HG02798 (cell line): ENCODE results near the gene CDKN2B-AS1.

Source experiments
- ATAC-seq: cut with Tn5 transposase; IDR thresholded peaks from one replicate; pipeline ENCODE4 v1.9.1; 2021; ENCODE audit warnings: mild to moderate bottlenecking; ENCODE audit not compliant: unreplicated experiment, poor library complexity

Gene CDKN2B-AS1

DNA sequence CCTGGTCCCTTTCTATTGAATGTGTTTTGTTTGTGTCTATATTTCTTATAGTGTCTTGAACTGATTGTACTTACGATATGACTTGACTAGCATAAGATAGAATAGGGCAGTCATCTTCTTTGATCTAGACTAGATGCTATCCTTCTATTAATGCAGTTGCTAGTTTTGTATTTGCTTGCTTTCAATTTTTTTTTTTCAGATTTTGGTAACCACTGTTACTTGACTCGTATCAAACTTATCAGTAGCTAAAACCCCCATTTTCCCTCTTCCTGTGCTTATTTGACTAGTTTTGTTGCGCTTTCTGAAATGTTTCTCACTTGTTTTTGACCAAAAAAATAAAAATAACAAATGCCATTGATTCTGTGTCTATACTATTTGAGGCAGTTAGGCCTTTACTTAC, 83.5 kb downstream of the CDKN2B-AS1 start:
- no peak for ATAC-seq

DNA sequence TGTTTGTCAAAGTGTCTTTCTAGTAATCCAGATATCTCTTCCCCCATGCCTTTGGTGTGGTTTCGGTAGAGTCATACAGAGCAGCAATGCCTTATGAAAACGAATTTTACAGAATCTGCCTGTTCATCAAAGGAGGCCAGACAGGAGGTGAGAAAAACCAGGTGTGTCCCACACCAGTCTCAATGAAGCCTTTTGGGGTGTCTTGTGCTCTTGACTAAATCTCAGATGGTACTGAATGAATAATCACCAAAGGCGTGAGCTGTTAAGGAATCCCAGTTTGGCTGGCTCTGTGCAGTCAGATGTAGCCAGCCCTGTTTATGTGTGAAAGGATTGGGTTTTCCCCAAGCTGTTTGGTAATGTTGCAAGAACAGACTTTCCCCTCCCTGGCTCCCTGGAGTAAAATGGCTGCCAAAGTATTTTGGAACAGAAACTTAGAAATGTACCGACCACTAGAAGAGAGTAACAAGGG, 85.3 kb downstream of the CDKN2B-AS1 start:
- peak; percentile 86 for ATAC-seq

DNA sequence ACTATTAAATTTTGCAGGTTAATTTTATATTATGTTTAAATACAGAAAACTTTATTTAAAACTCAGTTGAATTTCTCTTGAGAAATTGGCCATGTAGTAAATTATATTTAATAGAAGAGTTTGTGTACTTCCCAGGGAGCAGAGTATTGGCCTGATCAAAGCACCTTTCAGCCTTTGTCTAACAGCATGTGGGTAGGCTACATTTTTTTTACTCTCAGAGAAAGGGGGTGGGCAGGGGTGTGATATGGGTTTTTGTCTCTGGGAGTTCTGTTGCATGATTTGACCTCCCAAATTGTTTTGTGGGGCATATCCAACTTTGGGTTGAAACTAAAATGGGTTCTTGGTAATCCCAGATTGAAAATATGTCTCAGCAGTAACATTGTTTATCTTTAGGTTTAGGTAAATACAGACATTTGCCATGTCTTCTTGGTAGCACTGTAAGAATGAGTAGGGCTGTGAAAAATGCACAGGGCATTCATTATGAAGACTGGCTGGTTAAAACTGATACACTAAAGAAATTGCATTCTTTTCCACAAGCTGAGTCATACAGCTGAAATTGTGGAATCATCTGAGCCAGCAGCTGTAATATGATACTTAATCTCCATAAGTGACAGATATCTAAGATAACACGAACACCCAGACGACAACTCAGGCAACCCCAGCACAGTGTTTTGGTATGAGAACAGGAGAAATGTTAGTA, 89.9 kb downstream of the CDKN2B-AS1 start:
- ATAC-seq = no peak

DNA sequence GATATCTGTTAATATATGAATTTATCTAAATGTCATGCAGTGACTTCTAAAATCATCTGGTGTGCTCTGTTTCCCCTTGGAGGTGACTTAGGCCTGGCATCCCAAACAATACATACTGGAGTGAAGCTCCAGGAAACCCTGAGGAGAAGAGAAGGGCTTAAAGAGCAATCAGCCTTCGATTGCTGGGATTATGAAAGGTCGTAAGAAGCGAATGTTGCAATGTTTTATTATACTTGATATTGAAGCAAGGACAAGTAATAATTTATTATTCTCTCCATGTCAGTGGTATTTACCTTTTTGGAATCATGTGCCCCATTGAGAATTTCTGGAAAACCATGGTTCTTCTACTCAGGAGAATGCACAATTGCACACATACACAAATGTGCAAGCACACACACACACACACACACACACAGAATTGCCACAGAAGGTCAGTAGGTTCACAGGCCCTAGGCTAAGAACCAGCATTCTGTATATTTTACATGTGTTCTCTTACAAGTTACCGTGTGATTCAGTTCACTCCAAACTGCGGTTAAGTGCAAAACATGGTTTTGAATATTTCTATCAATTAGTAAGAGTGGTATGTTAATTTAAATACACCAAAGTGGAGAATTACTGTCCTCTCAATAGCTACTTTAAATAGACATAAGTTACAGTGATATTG, 93.6 kb downstream of the CDKN2B-AS1 start:
- ATAC-seq = no peak

GRCh38 chr9:22088717-22089061, 94.1 kb downstream of the CDKN2B-AS1 start:
- ATAC-seq = no peak

DNA sequence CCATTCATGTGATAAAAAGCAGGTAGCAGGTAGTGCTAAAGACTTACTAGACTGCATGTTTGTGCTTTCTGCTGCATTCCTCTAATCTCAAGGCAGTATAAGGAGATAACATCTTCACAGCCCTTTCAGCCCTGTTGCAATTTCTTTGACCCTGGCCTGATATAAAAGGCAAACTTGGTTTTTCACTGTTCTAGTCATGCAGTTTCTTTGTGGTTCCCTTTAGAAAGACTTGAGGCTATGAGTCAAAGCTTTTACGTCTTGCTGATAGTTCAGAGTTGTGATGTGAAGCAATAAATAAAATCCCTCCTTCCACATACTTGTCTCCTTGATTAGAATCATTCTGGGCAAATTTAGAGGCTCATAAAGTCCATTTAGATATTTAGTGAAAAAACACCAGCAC, 103.1 kb downstream of the CDKN2B-AS1 start:
- ATAC-seq = no peak

DNA sequence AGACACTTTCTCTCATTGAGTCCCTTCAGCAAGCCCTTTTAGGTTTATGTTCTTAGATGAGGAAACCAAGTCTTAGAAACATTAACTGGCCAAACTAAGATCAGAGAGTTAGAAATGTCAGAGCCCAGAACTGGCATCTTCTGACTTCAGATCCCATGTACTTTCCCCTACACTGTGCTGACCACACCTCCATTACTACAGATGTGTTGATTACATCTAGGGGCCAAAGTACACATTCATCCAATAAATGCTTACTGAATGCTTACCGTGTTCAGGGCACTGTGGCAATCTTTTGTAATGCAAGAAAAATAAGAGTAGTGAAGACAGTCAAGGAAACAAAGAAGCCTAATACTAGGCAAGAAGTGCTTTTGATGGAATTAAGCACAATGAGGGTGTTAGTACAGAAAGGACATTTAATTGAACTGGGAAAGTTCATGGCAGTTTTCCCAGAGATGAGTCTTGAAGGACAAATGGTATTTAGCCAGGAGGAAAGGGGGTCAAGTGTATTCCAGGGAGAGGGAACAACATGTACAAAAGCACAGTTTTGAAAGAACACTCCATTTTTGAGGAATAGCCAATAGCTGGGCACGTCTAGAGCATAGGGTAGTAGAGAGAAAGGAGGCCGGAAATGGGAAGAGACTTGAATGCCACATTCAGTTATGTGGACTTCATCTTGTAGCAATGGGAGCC, 104.2 kb downstream of the CDKN2B-AS1 start:
- ATAC-seq = no peak

DNA sequence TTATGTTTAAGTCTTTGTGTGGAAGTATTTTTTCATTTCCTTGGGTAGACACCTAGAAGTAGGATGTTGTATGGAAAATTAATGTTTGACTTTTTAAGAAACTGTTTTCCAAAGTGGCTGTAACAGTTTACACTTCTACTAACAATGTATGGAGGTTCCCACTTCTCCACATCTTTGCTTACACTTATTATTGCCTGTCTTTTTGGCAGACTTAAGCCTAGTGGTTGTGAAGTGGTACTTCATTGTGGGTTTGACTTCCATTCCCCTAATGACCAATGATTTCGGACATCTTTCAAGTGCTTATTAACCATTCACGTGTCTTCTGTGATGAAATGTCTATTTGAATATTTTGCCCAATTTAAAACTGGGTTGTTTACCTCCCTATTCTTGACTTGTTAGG, 106.0 kb downstream of the CDKN2B-AS1 start:
- no peak for ATAC-seq

DNA sequence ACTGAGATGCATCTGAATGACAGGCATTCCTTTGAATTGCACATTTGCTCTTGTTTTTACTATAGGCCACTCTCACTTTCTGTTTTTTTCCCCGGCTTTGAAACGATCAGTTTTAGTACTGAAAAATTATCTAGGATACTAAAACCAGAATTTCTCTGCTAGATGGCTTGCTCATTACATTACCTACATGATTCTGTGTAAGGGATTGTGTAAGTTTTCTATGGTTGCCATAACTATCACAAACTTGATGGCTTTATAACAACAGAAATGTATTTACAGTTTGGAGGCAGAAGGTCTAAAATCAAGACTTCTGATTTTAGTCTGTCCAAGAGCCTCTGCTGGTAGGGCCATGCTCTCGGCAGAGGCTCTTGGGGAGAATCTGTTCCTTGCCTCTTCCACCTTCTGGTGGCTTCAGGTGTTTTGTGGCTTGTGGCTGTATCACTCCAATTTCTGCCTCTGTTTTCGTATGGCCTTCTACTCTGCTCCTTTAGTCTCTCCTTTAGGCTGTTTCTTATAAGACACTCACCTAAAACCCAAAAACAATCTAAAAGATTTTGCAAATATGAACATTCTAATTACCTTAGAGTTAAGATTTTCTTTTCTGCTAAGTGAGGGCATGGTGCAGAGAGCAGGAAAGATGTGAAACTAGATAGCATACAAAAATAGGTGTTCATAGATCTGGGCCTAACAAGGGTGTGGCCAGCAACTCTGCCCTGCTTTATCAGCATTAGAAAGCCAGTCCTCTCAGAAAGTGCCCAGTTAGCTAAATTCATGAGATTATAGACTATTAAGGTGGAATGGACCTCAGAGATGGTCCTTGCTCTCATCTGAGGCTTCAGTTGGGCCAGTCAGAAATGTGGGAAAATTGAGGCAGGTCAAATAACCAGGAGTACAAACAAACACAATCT, 107.8 kb downstream of the CDKN2B-AS1 start:
- ATAC-seq = no peak

DNA sequence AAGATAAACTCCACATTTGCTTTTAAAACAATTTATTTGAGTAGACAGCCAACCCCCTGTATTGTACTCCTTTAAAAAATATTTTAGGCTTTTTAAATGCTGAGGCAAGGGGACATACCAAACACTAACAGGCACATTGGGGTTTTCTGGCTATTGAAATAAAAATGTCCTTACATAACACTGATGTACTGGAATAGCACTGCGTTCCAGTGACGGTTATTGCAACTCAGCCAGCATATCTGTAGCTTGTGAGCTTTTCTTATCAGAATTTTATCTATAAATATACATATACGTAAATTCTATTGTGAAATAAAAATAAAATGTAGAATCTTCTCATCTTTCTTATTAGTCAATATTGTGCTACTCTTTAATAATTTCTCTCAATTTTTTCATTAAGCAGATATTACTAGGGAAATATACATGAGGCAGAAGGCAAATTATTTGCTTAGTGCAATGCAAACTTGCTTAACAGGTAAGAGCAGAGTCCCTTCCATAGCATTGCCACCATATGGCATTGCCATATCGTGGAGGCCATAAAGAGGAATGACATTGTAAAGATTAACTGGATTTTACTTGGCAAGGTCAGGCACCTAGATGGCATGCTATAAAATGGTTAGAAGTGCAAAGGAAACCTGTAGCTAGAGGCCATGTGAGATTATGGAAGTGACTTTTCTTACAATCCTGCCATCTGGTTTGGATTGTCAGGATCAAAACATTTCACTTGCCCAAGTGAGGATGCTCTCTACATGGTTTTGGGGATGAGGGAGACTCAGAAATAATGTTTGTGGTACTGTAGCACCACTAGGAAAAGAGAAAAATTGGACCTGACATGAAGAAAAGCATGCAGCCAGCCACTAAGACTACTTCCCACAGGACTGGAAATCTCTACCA, 109.3 kb downstream of the CDKN2B-AS1 start:
- no peak for ATAC-seq

GRCh38 chr9:22105005-22105722, 110.6 kb downstream of the CDKN2B-AS1 start:
- peak; percentile 96 for ATAC-seq

DNA sequence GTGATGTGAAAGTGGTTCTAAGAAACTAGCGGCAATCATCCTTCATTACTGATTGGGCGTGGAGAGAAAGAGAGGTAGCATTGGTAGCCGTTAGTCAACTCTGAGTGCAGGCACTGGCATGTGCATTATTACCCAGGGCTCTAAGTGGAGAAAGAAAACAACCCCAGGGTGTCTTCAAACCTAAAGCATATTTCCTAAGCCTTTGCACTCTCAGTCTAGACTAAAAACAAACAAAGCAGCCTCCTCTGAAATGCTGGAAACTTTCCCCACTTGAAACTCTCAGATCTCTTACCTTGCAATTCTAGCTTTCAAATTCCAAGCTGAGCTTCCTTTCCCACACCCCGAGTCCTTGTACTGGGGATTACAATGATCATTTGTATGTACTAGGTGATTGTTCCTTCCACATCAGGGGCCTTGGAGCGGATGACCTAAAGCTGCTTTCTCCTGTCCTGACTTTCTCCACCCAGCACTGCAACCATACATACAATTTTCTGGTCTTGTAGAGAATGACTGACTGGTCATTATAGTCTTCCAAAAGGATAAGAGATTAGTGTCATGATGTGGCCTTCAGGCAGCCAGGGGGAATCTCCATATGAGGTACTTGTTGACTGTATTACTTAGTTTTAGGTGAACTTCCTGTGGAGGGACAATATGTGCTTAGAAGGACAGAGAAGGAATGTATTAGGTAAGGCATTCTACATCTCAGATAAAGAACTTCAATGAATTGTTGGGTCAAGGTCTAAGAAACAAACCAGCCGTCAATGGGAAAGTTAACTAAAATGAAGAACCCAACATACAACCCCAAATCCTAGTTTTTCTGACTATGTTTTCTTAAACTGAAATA, 112.8 kb downstream of the CDKN2B-AS1 start:
- no peak for ATAC-seq

DNA sequence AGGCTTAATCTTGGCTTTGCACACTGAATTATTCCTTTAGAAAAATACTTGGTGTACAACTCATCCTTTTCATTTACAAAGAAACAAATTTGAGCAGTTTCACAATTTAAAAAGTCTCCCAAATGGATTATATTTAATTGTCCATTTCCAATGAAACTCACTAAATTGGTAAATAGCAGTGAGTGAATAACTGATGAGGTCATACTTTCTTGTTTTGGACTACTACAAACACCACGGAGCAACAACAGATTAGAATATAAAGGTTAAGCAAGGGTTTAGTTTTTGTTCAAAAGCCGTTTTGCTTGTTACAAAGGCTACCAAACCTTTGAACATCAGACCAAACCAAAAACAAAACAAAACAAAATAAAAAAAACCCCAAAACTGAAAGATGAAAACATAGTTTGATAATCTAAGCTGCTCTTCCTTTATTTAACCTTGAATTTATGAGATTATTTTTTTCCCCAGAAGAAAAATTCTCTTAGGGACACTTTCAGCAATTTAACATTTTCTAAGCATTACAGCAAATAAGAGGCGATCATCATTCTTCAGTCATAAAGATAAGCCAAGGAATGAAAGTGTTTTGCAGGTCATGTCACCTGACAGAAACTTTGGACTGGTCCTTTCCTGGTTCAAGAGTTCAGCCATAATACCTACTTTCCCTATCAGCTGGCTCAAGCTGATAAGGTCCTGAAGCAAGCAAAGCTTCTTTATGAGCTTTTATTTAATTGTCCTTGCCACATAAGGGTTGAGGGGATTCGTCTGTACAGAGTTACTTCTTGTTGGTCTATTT, 114.2 kb downstream of the CDKN2B-AS1 start:
- ATAC-seq = no peak

DNA sequence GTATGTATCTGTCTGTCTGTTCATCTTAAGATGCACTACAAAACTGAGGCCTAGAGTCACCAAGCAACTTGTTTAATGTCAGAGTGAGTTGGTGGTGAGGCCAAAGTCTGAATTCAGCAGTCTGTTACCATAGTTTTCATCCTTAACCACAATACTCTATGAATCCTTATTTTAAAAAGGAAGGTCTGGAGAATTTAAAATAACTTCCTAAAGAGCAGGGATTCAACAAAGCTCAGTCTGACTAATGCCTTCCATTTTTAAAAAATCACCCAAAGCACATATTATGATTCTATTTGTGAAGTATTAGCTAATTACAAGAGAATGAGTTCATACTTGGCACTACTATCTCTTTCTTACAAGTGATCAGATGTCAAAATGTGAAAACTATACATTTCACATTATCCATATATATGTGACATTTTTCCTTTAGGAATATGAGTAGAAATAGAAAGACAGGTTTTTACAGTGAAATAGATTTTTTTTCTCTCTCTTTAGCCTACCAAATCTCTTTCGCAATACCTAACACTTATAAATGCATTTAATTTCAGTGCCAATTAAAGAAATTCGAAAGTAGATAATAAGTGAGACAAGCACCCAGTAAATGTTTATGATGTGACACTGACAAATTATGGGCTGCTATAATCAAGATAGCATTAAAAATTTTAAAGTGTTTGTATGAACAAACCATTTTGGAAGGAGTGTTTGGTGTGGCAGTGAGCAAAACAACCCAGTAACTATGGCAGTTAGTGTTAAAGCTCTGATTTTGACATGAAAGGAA, 116.8 kb downstream of the CDKN2B-AS1 start:
- no peak for ATAC-seq

DNA sequence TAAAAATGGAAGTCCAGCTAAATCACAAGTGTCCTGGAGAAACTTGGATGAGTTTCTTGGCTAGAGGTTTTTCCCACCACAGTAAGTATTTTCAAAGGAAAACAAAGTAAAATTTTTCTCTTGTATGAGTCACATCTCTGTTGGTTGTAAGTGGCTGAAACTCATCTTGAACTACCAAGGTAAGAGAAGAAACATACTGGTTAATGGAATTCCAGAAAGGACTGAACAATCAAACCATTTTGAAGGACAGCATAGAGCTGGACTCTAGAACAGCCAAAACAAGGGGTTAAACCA, 117.3 kb downstream of the CDKN2B-AS1 start:
- ATAC-seq = no peak

DNA sequence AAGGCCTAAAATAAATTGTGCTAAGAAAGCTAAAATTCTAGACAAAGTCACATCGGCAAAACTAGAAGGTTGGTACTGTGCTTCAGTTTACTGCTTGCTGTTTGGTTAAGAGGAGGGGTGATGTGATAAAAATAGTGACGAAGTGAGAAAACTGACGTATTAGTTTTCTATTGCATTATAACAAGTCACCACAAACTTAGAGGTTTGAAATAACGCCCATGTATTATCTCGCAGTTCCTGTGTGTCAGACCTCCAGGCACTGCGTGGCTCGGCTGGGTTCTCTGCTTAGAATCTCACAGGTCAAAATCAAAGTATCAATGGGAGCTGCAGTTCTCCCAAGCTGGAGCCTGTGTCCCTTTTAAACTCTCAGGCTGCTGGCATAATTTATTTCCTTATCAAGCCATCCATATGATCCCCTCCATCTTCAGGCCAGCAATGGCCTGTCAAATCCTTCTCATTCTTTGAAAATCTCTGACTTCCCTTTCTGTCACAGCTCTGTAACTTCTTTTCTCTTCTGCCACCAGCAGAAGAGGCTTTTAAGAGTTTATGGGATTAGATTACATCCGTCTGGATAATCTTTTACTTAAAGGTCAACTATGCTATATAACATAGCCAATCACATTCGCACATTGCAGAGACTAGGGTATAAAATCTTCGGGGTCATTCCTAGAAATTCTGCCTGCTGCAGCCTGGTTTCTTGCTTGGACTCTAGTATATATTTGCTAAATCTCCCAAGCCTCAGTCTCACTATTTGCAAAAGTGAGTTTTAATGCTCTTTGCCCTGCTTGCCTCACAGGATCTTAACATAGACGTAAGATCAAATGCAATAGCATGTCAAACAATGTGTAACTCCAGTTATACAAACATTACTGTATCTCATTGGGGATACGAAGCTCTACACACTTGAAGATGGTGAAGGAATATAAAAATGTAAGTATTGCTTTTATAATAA, 118.6 kb downstream of the CDKN2B-AS1 start:
- no peak for ATAC-seq
